GM23338 (cell line): ENCODE measurements around the gene TAF1A. TPM values are rescaled to one million over a fixed set of nuclear protein-coding genes. Genes with fewer than 3 reads are reported as not detected.

Experiments used
- ATAC-seq: fragments of 200-7000 bp; cut with Tn5 transposase; 3 replicates; pipeline ENCODE4 v1.9.1; 2020
- DNase-seq: peaks from one replicate; pipeline ENCODE4 v3.0.0-alpha.2; 2015; ENCODE audit warnings: low spot score
- H2AFZ ChIP-seq: fragments of 200-600 bp; sonication (generic); 2 replicates; pipeline ENCODE4 v1.8.0; 2016; ENCODE audit warnings: antibody characterized with exemption, mild to moderate bottlenecking, moderate library complexity
- H3F3A ChIP-seq: fragments of 200-600 bp; sonication (generic); replicated peaks from 2 replicates; pipeline ENCODE4 v1.8.0; 2017; ENCODE audit warnings: antibody characterized with exemption, mixed run types, low read depth
- H3K27ac ChIP-seq: fragments of 200-600 bp; sonication (generic); 2 replicates; pipeline ENCODE4 v1.6.1; 2016; ENCODE audit warnings: low read depth
- H3K27me3 ChIP-seq: fragments of 200-600 bp; sonication (generic); 2 replicates; pipeline ENCODE4 v1.8.0; 2016; ENCODE audit warnings: mild to moderate bottlenecking, mixed run types, moderate library complexity; ENCODE audit not compliant: insufficient read depth
- H3K36me3 ChIP-seq: fragments of 200-600 bp; sonication (generic); 2 replicates; pipeline ENCODE4 v1.8.0; 2016; ENCODE audit warnings: mild to moderate bottlenecking; ENCODE audit not compliant: insufficient read depth
- H3K4me1 ChIP-seq: fragments of 200-600 bp; sonication (generic); 2 replicates; pipeline ENCODE4 v1.8.0; 2016; ENCODE audit warnings: mild to moderate bottlenecking, moderate library complexity; ENCODE audit not compliant: insufficient read depth
- H3K4me2 ChIP-seq: fragments of 200-600 bp; sonication (generic); 2 replicates; pipeline ENCODE4 v1.7.1; 2017; ENCODE audit warnings: mixed run types
- H3K4me3 ChIP-seq: fragments of 200-600 bp; sonication (generic); 2 replicates; pipeline ENCODE4 v1.6.1; 2016; ENCODE audit warnings: mixed run types
- H3K79me2 ChIP-seq: fragments of 200-600 bp; sonication (generic); replicated peaks from 2 replicates; pipeline ENCODE4 v1.8.0; 2017; ENCODE audit warnings: mild to moderate bottlenecking; ENCODE audit not compliant: insufficient read depth
- H3K9me2 ChIP-seq: fragments of 200-600 bp; sonication (generic); 2 replicates; pipeline ENCODE4 v1.8.0; 2017; ENCODE audit not compliant: insufficient read depth
- H4K20me1 ChIP-seq: fragments of 200-600 bp; sonication (generic); replicated peaks from 2 replicates; pipeline ENCODE4 v1.8.0; 2017; ENCODE audit warnings: mild to moderate bottlenecking; ENCODE audit not compliant: insufficient read depth
- H3K27ac Mint-ChIP-seq: 2 replicates; pipeline ENCODE4 v1.8.0; 2020; ENCODE audit warnings: inconsistent platforms, mild to moderate bottlenecking, moderate library complexity, mixed read lengths
- H3K27me3 Mint-ChIP-seq: 3 replicates; pipeline ENCODE4 v1.8.0; 2022; ENCODE audit warnings: low read depth, mild to moderate bottlenecking, moderate library complexity, mixed read lengths, inconsistent platforms; ENCODE audit not compliant: insufficient read depth, poor library complexity
- H3K36me3 Mint-ChIP-seq: 3 replicates; pipeline ENCODE4 v1.8.0; 2021; ENCODE audit warnings: low read depth, mild to moderate bottlenecking, inconsistent platforms, moderate library complexity, mixed read lengths
- H3K4me1 Mint-ChIP-seq: 3 replicates; pipeline ENCODE4 v1.8.0; 2020; ENCODE audit warnings: mild to moderate bottlenecking, inconsistent platforms, mixed read lengths
- H3K4me3 Mint-ChIP-seq: 3 replicates; pipeline ENCODE4 v1.8.0; 2021; ENCODE audit warnings: moderate library complexity, mild to moderate bottlenecking, inconsistent platforms, mixed read lengths
- H3K9me3 Mint-ChIP-seq: 3 replicates; pipeline ENCODE4 v1.8.0; 2020; ENCODE audit warnings: moderate library complexity, mild to moderate bottlenecking, inconsistent platforms, mixed read lengths
- CREB1 ChIP-seq: fragments of 250-450 bp; sonication (Bioruptor Pico); IDR thresholded peaks from 2 replicates; pipeline ENCODE4 v1.5.0; 2020; ENCODE audit warnings: low read depth, mild to moderate bottlenecking, moderate library complexity
- CTCF ChIP-seq, 2 experiments: fragments of 200-600 bp in 1 of 2; sonication (generic) in 1 of 2; conservative IDR thresholded peaks; 2 replicates each; pipeline versions ENCODE4 v1.5.1 to v1.6.1; 2016 to 2017; ENCODE audit warnings: antibody characterized with exemption in 2 of 2, low read depth in 2 of 2, mild to moderate bottlenecking in 2 of 2, moderate library complexity in 1 of 2
- ETS1 ChIP-seq: IDR thresholded peaks from 2 replicates; pipeline ENCODE4 v1.6.1; 2016; ENCODE audit warnings: antibody characterized with exemption
- EZH2 ChIP-seq: fragments of 200-600 bp; sonication (generic); IDR thresholded peaks from one replicate; pipeline ENCODE4 v1.8.0; 2017; ENCODE audit warnings: antibody characterized with exemption, mild to moderate bottlenecking, low read depth; ENCODE audit not compliant: unreplicated experiment
- EZH2phosphoT487 ChIP-seq: fragments of 200-600 bp; sonication (generic); IDR thresholded peaks from one replicate; pipeline ENCODE4 v1.8.1; 2018; ENCODE audit warnings: antibody characterized with exemption; ENCODE audit not compliant: unreplicated experiment
- JUNB ChIP-seq: IDR thresholded peaks from one replicate; pipeline ENCODE4 v1.6.1; 2016; ENCODE audit warnings: antibody characterized with exemption; ENCODE audit not compliant: unreplicated experiment
- NANOG ChIP-seq: IDR thresholded peaks from 2 replicates; pipeline ENCODE4 v1.6.1; 2016; ENCODE audit warnings: antibody characterized with exemption, borderline replicate concordance
- POLR2AphosphoS5 ChIP-seq: IDR thresholded peaks from 2 replicates; pipeline ENCODE4 v1.6.1; 2016; ENCODE audit warnings: antibody characterized with exemption, low read depth
- REST ChIP-seq: IDR thresholded peaks from one replicate; pipeline ENCODE4 v1.6.1; 2018; ENCODE audit warnings: antibody characterized with exemption; ENCODE audit not compliant: unreplicated experiment
- STAT1 ChIP-seq: IDR thresholded peaks from one replicate; pipeline ENCODE4 v1.6.1; 2016; ENCODE audit warnings: antibody characterized with exemption; ENCODE audit not compliant: unreplicated experiment
- ZNF114 ChIP-seq: fragments of 250-450 bp; sonication (Bioruptor Pico); IDR thresholded peaks from 2 replicates; pipeline ENCODE4 v1.5.0; 2020; ENCODE audit warnings: mild to moderate bottlenecking, moderate library complexity
- ZNF331 ChIP-seq: fragments of 250-450 bp; sonication (Bioruptor Pico); IDR thresholded peaks from 2 replicates; pipeline ENCODE4 v1.5.0; 2020; ENCODE audit warnings: low read depth, mild to moderate bottlenecking, moderate library complexity
- ZNF462 ChIP-seq: fragments of 250-450 bp; sonication (Bioruptor Pico); IDR thresholded peaks from 2 replicates; pipeline ENCODE4 v1.5.0; 2020; ENCODE audit warnings: mild to moderate bottlenecking, moderate library complexity
- polyA plus RNA-seq: library from polyadenylated mRNA; unstranded; fragments of >200 nt; fragmentation: Nextera tagmentation; extraction: Ambion mirVana; gene quantifications from 2 replicates; pipeline ENCODE4 v1.2.1, GENCODE V29; 2016
- total RNA-seq: library from RNA; depleted of rRNA; stranded (reverse); fragments of >200 nt; shearing (Covaris generic); gene quantifications from 2 replicates; pipeline ENCODE4 v1.2.3, GENCODE V29; 2014

The TAF1A gene
- total and polyA plus RNA-seq, 2 experiments from 2014 or later = 5.5 to 13.3 TPM

- H3K79me2 ChIP-seq = peaks cover 2% of the 10 kb centered on the region; the same call in 1 of the 2 replicates
- H3K36me3 ChIP-seq = peaks cover 30% of the 10 kb centered on the region
- Mint-ChIP-seq H3K9me3 (no peaks in the 10 kb centered on the region), H3K27me3 (no peaks in the 10 kb centered on the region), H3K4me3 (no peak overlapping the region), H3K36me3 (peaks cover 22% of the 10 kb centered on the region), H3K4me1 (no peaks in the 10 kb centered on the region), H3K27ac (no peak overlapping the region)
- H3F3A ChIP-seq = no peaks in the 10 kb centered on the region
- no peak for DNase-seq
- H4K20me1 ChIP-seq = 0 out of 2 replicates have a peak, but pooled peaks cover 13% of the 10 kb centered on the region
- no peak for TF ChIP-seq ETS1
- TF ChIP-seq ZNF462 (CRISPR knock-in tag) = no peak
- TF ChIP-seq STAT1 = no peak
- TF ChIP-seq POLR2AphosphoS5 = no peak
- no peak for TF ChIP-seq EZH2phosphoT487
- TF ChIP-seq ZNF331 (CRISPR knock-in tag) = no peak
- TF ChIP-seq CTCF (conservative IDR thresholded peaks at IDR 0.05; ENCODE audit: low read depth in 2 of 2) = no peak
- no peak for TF ChIP-seq JUNB
- TF ChIP-seq EZH2 = no peak
- no peak for TF ChIP-seq CREB1 (CRISPR knock-in tag)
- TF ChIP-seq REST = no peak
- TF ChIP-seq NANOG = no peak
- TF ChIP-seq ZNF114 (CRISPR knock-in tag) = no peak
- no peak for ATAC-seq
- no peaks in the 10 kb centered on the region for H3K27me3 ChIP-seq
- H3K4me3 ChIP-seq = no peak overlapping the region
- H3K4me2 ChIP-seq = no peak overlapping the region
- no peaks in the 10 kb centered on the region for H3K4me1 ChIP-seq
- H3K9me2 ChIP-seq = no peaks in the 10 kb centered on the region
- no peak overlapping the region for H3K27ac ChIP-seq
- H2AFZ ChIP-seq = no peak overlapping the region
These were observed 28.1 kb downstream of the TAF1A start for GRCh38 chr1:222561656-222562055.
